Stimulated activated CD8-positive, alpha-beta memory T cell treated with anti-CD3 and anti-CD28 coated beads, Interleukin-12 subunit alpha, Interleukin-12 subunit beta, amount 100 ng/mL, for 24 hours (primary cell): Measurements from ENCODE around the gene OR52I1.

Experiments used
- DNase-seq: peaks from one replicate; pipeline ENCODE4 v3.0.0-alpha.2; 2020; ENCODE audit errors: extremely low read depth

OR52I1 gene

DNA sequence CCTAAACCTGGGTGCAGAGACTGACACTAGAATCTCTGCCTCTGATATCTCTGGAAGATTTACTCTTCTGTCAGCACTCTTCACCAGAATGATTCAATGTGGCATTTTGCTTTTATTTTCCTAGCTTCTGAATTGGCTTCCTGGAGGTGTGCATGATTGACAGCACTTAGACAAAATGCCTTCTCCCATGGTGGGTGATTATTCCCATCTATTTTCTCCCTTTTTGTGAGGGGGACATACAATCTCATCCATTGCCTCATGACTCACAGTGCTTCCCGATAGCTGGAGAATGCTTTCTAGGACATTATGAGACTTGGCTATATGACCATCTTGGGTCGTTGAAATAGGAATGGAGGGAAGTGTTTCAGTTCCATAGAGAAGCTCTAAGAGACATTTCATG is 18.1 kb downstream of the OR52I1 start:
- DNase-seq, result no peak

DNA sequence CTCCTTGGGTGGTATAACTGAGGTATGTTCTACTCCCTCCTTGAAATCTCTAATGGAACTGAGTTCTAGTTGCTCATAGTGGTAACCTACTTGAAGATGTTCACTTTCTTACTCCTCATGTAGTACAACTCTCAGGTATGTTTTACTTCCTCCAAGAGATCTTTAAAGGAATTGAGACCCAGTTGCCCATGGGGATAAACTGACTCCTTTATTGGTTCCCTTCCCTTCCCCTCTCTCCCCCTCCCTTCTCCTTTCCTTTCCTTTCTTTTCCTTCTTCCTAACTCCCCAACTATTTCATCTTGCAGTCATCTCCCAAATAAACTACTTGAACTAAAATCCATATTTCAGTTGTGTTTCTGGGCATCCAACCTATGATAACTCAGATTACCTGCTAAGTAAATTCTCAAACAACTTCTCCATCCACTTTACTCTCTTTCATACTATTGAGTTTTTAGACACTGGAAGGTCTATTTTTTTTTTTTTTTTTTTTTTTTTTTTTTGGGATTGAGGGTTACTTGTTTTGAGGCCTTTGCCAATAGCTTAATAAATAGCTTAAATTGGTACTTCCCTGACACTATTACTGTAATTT is 22.1 kb downstream of the OR52I1 start:
- no peak for DNase-seq

DNA sequence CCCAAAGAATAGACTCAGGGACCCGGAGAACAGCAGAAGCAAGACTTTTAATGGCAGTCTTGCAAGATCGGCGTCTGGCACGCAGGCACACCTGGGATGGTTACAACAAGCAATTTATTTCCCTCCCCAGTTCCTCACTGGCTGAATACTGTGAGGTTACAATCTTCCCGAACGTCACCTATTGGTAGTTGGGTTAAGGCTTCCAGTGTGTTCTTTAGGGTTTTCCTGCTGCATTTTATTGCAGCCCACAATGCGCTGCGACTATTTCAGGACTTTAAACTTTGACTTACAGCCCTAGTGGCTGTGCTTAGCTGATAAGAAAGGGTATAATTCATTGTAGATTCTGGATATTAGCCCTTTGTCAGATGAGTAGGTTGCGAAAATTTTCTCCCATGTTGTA is 25.7 kb downstream of the OR52I1 start:
- no peak for DNase-seq

DNA sequence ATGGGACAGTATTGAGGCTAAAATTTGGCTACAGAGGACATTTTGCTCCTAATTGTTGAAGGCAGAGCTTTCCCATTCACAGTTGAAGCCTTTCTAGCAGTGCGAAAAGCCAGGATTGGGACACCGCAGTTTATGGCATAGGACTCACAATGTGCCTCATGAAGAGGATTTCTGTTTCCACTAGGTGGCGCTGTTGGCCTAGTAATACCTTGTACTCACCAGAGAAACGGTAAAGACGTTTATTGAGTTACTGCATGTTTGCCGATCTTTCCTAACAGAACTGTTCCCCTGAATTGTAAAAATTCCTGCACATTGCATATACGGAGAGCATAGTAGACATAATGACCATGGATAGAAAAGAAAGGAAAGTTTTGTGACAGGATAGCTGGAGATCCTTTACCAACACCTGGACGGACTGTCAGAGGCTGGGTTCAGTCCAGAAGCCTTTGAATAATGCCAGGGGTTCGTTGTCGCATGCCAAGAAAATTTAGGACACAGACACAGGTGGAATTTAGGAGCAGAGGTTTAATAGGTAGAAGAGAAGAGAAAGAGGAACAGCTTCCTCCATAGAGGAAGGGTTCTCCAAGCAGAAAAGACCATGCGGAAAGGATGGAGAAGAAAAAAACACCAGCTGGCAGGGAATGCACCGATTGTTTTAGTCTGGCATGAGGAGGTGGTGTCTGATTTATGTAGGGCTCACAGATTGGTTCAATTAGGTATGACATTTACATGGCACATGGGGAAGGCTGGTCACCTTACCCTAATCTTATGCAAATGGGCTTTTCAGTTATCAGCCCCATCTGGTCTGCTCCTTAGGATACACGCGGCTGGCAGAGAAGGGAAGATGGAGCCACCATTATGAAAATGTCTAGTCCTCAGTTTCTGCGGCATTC is 32.6 kb downstream of the OR52I1 start:
- DNase-seq, result no peak

DNA sequence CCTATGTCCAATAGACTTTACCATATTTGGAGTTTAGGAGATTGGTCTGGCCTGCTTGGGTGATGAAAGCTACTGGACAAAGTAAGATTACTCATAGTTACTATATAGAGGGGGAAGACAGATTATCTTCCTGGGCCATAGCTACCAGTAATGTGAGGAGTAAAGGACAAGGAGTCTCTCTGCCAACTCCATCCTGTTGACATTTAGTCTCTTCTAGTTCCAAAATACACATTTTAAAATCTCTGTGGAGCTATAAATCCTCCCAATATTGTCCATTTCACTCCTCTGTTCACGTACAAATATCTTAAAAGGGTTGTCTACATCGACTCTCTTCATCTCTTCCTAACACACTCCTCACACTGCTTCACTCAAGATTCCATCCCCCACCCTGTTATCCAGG is 42.3 kb downstream of the OR52I1 start:
- no peak for DNase-seq

DNA sequence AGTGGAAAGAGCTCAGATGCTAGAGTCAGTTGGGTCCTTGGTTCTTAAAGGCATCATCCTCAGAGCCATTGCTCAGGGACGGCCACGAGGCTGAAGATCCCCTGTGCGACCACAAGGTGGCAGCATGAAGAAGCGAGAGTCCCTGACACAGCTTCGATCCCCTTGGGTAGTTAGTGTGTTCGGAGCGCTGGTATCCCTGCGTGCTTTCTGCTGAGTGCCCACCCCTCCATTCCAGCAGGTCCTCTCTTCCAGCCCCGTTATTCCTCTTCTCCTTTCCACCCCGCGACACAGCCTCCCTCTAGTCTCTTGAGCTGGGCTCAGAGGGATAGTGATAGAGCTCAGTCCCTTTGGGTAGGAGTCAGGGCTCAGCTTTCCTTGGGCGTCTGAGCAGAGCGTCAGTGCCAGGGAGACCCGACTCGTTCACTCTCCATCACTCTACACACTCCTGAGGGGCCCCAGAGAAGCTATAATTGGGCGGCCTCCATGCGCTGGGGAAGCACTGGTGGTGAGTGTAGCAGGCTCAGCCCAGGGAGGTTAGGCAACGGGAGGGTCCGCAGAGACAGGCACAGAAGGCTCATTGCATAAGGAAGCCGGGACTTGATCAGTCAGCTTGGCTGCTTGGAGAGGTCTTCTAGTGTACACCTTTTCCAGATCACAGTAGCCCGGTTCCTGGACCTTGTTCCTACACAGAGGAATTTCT is 43.3 kb downstream of the OR52I1 start, which contains the start of gene OR51D1:
OR51D1 (plus strand) TSS at position 516 of the 700 bp plus-strand sequence. CDS start 2,314 bp downstream, outside the sequence.
- no peak for DNase-seq

DNA sequence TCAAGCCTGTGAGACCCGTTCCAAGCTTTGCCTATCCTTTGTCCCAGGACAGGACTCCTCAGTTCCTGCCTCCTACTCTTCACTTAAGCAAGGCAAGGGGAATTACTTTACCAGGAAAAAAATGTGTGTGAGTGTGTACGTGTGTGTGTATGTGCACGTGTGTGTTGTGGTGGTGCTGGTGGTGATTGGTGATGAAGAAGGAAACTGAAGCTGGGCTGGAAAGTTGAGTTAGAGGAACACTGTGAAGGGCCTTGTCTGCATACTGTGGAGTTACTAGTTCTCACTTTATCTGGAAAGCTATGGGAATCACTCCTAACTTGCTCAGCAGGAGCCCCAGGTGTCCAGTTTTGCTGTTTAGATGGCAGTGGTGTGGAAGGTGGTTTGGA is 43.8 kb downstream of the OR52I1 start:
- no peak for DNase-seq

DNA sequence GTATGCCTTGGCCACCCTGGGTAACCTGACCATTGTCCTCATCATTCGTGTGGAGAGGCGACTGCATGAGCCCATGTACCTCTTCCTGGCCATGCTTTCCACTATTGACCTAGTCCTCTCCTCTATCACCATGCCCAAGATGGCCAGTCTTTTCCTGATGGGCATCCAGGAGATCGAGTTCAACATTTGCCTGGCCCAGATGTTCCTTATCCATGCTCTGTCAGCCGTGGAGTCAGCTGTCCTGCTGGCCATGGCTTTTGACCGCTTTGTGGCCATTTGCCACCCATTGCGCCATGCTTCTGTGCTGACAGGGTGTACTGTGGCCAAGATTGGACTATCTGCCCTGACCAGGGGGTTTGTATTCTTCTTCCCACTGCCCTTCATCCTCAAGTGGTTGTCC is 46.1 kb downstream of the OR52I1 start:
- DNase-seq, result no peak

DNA sequence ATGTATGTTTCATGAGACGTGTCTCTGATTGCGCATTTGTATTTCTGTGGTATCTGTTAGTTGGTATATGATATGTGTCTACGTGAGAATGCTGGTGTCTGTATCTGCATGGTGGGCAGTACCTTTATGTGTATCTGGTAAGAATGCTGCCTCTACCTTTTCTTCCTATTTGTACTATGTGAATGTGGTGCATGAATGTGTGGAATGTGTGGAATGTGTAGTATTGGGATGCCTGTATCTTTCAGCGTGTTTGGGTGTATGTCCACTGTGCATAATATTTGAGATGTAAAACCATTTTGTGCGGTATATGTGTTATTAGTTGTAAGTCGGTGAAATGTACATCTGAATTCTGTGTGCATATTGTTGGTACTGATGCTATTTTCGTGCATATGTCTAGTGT is 47.7 kb downstream of the OR52I1 start:
- no peak for DNase-seq

DNA sequence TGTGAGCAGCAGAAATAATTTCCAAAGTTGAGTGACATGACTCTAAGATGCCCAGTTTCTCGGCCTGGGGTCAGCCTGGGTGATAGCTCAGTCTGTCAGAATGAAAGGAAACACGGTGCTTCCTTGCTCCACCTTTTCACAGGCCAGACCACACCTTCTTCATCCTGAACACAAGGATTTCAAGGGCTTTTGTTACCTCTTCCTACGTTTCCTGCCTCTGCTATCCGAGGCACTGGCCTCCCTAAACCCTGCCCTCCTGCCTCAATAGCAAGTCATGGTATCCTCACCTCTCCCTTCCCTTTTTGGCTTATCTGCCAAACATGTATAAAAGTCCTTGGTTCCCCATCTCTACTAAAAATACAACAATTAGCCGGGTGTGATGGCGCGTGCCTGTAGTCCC is 48.2 kb downstream of the OR52I1 start:
- no peak for DNase-seq

DNA sequence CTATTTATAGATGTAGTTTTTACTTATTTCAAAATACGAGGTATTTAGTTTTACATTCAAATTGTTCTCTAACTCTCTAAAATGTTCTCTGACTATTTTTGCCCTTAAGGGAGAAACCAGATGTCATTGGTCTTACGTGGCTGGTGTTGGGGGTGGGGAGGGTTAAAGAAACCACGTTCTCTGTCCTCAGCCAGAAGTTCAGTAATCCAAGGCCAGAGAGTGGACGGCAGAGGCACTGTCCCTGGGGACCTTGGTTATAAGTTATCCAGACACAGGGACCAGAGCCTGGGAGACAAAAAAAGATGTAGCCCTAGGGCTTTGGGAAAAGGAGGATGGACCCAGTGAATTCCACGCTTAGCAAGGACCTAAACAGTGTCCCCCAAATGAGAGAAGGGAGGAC is 49.2 kb downstream of the OR52I1 start:
- DNase-seq, result no peak

DNA sequence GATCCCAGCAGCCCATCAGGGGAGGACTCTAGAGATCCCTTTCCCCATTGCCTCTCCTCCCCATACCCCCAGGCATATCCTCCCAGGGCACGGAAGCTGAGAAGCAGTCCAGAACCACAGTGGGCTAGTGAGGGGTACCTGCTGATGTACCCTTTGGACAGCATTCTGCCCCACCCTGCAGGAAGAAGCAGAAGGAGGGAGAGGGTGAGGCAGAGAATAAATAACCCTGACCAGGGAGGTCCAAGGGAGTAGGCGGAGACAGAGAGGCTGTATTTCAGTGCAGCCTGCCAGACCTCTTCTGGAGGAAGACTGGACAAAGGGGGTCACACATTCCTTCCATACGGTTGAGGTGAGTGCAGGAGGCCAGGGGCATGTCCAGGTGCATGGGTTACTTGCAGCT is 49.8 kb downstream of the OR52I1 start, which contains the start of gene OR51E1:
OR51E1 (plus strand) TSS at position 301 of the 400 bp plus-strand sequence. CDS start 8,545 bp downstream, outside the sequence.
- DNase-seq, result no peak

DNA sequence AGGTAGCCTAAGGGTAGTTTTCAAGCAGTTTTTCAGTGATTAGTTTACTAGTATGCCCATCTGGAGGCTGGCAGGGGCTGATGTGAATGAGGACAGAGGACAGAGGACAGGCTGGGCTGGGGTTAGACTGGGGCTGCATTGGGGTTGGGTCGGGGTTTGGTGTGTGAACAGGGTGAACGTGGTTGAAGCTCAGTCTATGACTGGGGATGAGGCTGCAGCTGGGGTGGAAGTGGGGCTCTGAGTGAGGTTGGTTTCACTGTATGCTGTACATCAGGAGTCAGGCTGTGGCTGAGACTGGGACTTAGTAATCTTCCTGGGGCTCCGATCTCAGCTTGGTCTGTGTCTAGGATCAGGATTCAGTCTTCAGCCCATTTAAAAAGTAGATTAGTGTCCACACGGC is 50.4 kb downstream of the OR52I1 start:
- no peak for DNase-seq
